Islet precursor cell (in vitro differentiated cells): Measurements from ENCODE around the gene HOXC11.
A peak's percentile ranks its signal among the peaks of the same experiment; 100 is the strongest.

ENCODE experiments used
- DNase-seq: peaks from one replicate; pipeline ENCODE4 v3.0.0-alpha.2; 2018

The HOXC11 gene

DNA sequence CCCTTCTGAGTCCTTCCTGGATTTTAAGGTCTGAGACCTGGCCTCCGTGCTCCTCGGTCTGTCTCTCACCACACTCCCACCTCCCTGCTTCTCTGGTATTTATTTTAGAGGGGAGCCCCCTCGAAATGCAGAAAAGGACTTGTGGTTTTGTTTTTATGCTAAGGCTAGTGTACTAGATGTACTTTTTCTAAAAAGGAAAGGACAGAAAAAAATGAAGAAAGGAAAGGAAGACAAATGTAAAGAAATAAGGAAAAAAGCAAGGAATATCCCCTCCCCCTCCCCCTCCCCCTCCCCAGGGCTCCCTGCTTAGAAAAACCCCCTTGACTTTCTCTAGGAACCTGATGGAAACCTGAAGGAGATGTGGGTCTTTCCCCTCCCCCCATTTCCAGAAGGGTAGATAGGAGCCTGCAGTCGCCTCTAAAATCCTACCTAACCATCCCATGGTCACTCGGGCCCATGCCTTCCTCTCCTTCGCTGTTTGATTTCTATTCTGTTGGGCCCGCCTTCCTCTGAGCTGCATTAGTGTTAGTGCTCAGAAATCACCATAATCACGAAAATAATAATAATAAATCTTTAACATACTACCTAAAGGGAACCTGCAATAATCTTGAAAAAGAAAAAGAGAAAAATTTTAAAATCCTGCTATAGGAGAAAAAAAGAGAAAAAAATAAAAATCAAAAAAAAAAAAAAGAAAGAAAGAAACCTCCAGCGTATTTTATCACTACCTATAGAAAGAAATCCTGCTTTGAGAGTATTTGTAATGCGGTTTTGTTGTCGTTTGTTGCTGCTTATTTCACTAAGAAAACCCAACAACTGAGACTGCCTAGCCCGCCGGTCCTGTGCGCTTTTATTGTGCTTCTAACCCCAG, 39.0 kb downstream of the HOXC11 start:
- no peak for DNase-seq

DNA sequence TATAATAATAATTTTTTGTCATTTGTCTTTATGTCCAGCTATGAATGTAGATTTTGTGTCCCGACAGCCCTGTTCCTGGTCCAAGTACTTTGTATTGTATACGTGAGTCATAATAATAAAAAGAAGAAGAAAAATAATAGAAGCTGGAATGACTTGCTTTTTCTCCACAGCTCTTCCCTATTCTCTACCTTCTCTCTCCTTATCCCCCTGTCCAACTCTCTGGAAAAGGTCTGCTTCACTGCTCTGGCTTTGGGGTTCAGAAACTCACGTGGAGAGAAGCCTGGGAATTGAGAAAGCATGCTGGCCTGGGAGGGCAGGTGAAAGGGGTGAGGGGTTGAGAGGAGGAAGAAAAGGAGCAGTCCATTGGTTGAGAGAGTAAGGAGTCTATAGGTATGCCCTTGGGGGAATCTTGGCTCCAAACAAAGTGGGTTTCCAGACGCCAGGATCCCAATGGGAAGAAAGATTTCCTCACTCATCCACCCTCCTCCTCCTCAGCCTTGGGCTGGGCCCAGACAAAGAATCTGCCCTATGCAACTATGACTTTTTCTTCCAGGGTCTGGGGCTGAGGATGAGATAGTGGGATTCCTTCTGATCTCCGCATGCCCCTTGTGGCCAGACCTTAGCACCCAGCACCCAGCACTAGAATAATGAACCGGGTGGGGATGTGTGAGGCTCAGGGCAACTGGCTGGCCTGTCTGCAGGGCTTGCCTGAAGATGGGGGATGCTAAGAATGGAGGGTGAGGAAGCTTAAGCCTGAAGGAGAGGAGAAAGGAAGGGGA, 39.9 kb downstream of the HOXC11 start:
- no peak for DNase-seq

DNA sequence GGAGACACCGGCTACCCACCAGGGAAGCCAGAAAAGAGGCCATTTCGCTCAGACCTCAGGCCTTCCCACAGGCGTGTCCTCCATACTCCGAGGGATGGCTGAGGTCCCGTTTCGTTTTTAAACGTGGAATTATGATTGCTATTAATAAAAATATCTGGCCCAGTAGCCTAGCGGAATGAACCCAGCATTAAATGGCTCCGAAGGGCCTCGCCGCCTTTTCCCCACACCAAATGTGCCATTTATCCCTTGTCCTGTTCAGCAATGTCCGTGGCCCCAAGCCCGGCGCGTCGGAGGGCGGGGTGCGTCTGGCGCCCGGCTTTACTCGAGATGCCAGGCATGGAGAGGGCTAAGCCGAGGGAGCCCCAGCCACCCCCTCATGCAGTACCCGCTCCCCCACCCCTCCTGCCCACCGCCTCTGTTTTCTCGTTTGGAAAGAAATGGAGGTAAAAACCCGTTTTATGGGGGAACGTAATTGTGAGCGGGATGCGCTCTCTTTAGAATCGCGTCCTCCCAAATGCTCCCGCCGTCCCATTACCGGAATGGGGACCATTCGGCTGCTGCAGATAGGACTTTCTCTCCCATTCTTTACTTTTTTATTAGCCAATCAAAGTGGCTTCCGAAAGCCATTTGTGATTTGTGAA, 41.6 kb downstream of the HOXC11 start:
- no peak for DNase-seq

DNA sequence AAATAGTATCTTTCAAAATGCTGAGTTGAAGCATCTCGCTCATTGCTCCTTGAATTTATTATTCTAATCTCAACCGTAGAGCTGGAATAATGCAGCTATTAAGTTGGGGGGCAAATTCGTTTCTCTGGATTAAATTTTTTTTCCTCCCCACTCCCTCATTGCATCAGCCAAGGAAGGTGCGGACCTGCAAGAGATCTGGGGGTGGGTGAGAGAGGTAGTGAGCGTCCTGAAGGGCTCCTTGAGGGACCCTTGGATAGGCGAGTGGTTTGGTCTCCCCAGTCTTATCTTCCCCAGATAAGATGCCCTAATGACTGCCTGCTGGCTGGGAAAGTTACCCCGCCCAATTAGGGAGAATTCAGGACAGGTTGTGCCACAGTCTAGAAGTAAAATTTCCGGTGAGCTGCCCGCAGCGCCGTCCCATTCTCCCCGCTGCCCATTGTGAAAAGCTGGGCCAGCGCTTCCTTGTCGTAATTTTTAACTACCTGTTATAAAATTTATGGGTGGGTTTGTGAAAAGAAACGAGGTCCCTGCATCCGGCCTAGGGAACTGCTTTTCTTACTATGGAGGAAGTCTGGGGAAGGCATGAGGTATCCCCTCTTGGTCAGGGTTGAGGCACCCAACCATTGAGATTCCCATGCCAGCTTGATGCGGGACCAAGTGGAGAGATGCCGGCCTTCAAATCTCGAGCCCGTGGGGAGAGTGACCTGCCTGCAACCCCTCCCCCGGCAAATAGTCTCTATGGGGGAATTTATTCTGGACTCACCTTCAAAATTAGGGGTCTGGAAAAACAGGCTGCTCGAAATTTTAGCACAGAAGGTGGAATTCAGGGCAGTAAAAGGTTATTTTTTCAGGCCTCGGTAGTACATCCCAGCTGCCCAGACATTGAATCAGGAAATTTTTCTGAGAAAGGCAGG, 42.3 kb downstream of the HOXC11 start:
- no peak for DNase-seq

DNA sequence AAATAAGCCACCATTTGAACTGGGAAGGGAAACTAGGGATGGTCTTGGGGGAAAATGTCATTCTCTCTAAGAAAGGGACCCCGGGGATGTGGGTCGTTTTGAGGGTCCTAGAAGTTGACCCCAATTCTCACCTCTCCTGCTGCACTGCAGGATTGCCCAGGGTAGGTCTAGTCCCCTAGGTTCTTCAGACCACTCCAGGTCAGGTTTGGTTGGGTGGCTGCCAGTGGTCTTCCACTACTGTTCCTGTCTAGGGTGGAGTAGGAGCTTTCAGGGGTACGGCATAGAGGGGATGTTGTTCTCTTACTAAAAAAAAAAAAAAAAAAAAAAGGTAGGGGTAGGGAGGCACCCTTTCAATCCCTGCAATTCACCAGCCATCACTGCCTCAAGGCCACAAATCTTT, 43.1 kb downstream of the HOXC11 start:
- DNase-seq, result no peak

DNA sequence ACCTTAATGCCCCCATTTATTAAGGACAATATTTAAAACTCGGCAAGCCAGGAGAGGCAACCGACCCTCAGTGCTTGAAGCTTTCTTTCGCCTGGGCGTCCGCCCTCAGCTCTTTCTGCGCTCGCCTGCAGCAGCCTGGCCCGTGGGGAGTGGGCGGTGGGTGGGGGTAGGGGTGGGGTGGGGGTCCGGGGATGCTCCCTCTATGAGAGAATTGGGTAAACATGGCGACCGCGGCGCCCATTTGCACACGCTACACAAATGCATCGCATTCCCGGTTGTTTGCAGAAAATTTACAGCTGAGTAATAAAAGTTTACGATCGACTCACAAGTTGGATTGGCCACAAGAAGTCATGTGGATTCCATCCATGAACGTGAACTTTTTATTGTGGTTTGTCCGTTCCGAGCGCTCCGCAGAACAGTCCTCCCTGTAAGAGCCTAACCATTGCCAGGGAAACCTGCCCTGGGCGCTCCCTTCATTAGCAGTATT, 43.6 kb downstream of the HOXC11 start:
- DNase-seq, result no peak

DNA sequence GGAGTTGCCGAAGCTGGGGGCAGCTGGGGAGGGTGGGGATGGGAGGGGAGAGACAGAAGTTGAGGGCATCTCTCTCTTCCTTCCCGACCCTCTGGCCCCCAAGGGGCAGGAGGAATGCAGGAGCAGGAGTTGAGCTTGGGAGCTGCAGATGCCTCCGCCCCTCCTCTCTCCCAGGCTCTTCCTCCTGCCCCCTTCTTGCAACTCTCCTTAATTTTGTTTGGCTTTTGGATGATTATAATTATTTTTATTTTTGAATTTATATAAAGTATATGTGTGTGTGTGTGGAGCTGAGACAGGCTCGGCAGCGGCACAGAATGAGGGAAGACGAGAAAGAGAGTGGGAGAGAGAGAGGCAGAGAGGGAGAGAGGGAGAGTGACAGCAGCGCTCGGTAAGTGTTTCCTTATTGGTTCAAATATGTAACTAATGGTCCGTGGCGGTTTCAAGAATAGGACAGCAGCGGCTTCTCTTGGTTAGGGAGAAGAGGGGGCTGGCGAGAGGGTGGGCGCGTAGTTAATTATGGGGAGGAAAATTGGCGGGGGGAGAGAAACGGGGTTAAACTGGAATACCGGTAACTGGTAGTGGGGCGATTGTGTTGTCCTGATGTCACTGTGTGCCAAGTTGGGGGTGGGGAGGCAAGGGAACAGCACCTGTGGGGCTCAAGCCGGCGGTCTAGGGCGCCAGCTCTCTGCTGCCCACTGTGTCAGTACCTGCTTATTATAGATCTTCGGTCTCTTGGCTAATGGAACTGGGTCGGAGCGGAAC, 44.3 kb downstream of the HOXC11 start:
- no peak for DNase-seq

DNA sequence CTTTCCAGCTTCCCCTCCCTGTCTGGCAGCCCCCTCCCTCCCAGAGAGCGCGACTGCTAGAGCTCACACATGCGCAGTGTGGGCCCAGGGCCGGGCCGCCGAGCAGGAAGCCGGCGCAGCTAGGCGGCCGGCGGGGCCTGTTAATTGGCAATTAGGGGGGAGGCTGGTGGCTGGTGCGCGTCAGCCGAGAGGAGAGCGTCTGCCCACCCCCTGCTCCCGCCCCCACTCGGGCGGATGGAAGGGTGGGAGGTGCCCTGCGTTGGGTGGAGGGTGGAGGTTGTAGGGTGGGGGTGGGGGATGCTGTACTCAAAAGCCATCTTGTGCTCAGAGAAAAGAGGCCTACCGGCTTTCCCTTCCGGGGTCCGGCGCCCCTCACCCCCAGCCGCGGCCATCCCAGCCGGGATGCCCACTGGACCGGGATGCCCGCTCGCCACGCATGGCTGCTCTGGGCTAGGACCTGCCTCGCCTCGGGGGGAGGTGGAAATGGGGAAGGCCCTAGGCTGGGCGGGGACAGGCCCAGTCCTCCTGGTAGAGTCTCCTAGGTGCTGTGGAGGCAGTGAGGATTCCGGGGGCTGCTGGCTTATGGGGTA, 45.0 kb downstream of the HOXC11 start:
- DNase-seq, result peak; percentile 98

DNA sequence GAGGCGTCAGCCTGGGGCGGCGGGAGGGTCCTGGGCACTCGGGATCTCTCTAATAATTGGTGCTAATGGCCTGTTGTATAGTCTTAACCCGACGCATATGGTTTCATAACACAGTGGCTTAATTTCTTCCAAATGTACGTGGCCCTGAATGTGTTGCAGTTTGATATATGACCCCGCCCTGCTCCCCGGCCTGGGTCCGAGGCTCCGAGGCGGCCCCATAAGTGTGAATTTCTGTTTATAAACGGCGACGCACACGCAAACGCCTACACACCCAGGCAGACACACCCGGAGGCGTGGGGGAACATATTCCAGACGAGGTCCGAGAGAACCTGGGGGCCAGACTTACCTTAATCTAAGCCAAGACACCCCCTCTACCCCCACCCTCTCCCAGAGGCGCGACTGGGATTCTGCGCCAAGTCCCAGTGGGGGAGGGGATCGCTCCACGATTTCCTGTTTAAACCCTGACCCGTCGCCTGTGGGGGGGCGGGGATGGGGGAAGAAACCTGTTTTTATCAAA, 45.6 kb downstream of the HOXC11 start:
- peak; percentile 77 for DNase-seq

DNA sequence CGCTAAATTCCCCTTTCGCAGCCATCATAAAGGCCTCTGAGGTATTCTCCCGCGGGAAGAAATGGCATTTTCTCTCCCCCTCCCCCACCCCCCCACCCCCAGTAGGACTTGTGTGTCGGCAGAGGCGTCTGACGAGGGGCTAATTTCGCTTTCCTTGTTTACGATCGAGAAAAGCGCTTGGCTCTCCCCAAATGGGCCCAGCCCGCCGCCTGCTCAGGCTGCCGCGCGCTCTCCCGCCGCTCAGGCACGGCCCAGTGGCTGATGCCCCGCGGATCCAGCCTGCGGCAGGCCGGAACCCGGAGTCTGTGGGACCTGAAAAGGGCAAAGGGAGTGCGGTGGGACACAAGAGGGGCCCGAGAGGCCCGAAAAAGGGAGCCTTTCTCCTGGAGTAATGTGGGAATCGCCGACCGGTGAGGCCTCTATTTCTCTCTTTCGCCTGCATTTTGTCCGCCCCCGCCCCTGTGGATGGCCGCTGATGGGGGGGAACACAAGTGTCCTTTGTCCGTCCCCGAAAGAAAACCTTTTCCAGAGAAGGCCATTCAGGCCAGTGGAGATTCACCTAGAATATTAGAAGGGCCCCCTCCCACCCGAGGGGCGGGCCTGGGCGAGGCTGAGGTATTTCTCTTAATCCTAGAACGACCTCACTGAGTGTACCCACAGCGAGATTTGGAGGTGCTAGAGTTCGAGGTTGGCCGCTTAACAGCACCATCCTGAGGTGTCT, 46.3 kb downstream of the HOXC11 start:
- peak; percentile 88 for DNase-seq

DNA sequence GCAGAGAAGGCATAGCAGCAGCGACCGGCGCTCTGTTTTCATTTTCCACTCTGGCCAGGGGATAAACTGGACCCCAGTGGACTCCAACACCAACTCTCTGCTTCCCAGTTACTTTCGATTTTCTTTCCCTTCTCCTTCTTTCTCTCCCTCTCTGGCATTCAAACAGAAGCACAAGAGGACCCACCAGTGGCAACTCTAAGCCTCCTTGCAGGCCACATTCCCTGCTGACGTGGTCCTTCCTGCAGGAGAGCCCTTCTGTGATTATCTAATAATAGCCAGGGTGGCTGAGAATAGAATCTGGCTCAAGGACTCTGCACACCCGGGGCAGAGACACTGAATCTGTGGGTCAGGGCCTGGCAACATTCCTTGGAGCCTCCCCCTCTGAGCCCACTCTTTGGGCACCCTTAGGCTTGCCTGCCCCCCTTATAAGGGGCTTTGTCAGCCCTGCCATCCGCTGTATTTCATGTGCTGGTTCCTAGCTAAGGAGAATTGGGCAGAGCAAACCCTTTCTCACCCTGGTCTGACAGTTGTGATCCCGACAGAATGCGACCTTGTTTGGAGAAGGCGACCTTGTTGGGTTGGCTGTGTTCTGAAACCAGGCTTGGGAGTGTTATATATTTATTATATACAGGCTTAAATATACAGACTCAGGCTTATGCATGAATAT, 47.1 kb downstream of the HOXC11 start:
- DNase-seq, result no peak

DNA sequence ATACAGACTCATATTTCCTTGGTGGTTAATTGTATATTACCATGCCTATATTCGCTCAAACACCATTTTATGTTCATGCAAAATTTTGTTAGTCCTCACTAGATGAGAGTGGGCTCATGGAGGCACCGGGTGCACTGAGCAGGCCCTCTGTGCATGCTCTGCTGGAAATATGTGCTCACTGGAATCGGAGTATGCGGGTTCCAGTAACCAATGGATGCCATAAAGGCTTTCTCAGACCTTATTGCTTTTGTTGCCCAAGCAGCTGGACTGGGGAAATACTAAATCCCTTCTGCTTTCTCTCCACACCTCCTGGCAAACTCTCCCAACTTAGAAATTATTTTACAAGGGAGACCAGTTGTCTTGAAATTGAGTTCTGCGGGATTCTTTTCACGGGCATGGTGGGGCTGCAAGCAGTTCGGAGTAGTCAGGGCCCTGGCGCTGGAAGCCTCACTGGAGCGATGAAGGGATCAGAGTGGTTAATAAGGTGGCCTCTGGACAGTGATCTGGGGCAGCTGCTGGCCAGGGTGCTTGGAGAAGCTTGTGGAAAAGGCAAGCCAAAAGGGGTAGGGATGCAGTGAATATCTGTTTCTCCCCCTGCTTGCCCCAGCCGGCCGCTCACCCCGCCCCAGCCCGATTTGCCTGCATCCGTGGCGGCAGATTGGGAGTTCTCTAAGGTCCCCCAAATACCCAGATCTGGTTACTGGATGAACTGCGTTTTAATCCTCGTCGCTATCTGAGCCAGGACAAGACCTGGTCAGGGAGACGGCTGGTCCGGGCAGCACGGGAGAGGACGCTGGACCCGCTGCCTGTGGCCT, 47.9 kb downstream of the HOXC11 start:
- no peak for DNase-seq

DNA sequence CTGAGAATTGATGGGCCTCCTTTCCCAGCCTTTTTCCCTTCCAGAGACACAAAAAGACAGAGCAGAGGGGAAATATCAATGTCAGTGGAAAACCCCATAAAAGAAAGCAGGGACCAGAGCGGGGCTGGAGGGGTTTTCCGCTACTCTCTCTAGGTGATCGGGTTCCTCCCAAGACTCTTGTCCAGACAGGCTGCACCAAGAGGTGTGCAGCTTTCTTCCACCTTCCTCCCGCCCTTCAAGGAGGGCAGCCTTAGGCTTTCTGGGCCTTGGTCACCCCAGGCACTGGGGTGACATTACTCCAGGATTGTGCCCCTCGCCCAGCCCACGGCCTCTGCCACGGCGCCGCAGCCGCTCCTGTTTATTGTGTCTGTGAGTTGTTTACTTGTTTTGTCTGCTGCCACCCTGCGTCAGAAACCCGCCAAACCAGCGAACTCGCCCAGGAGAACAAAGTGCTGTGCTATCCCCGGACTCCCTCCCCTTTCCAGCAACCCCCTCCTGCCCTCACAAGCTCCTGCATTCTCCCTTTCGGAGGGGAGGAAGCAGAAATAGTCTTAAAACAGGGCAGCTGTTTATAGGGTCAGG, 48.6 kb downstream of the HOXC11 start:
- DNase-seq, result peak; percentile 96

DNA sequence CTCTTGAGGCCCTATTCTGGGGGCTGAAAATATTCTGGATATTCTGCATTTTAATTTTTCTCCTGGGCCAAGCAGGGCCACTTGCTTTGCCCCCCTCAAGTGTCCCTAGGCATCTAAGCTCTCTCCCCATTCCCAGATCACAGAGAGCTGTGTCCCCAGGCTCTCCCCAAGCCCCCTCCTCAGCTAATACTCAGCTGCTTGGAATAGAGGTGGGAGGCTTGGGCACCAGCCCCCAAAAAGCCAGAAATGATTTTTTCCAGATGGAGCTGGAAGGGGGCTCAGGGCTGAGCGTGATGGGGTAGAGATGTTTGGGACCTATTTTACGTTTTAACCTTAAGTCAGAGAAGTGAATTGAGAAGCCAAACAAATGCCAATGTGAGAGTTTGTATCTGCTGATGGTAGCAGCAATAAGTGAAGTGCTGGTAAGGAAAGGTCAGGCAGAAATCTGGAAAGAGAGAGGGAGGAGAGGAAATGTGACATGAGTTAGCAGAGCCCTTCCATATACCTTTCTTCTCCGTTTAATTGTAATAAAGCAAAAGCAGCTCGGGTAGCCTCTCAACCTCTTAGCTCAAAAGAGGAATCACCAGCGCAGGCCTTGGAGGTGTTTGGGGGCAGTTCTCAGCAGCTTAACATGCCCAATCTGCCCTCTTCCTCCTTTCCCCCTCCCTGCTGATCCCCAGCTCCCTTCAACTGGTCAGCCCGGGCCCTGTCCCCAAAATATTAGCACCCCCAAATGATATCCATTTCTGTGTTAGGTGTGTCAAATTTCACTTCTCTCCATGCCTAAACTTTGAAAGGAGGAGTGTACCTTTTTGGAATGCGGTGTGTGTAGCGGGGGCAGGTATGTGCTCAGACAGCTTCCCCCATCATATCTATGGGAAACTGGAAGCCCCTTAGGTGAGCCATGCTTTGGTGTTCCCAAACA, 50.3 kb downstream of the HOXC11 start:
- DNase-seq, result no peak

DNA sequence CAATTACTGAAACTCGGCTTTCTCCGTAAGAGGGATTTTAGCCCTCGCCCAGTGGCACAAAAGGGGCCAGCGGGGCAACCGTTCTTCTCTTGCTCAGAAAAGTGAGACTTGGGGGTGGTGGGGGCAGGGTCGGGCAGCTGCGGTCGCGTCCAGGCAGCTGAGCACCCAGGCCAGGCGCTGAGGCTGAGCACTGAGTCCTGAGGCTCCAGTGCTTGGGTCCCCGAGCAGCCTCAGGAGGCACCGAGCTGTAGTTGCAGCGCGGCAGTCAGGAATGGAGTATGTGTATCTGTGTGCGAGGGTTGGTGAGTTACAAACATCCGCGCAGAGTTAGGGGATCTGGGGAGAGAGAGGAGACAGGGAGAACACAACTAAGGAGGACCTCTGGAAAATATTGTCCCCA, 51.2 kb downstream of the HOXC11 start:
- peak; percentile 82 for DNase-seq

DNA sequence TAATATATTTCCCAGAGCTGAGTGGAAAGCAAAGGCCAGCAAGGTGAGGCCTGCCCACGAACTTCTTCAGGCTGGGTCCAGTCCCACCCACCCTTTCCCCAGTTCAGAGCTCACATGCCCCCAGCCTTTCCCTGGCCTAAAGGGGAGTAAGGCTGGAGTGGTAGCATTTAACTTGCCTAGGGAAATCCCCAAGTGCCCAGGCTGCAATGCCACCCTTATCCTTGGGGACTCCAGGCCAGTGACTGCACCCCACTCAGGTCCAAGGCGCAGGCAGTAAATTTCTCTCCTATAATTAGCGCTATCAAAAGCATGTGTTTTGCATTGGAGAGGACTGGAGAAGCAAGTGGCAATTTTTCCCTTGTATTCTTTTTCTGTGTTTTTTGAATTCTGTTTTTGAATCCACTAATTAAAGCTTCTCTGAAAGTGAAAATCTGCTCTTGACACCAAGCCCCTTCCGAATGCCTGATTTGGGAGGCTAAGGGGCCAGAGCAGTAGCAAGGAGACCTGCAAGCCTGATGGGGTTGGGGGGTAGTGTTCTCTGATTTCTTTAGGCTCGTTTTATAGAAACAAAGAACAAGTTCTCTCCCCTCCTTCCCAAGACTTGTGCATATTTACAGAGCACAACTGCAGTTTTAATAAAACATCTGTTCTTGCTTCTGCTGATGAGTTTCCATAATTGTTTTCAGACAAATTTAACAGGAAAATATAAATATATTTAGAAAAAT, 51.8 kb downstream of the HOXC11 start:
- no peak for DNase-seq
